Mononuclear cell (primary cell): ENCODE data around the gene FNDC10. TPM values are rescaled to one million over a fixed set of nuclear protein-coding genes. Genes with fewer than 3 reads are reported as not detected.
"Not testable (repeated sequence)": the region's sequence is repeated elsewhere in the genome, so short reads cannot be mapped to it uniquely, and the experiment has no call there.

Source experiments
- H3K27me3 ChIP-seq: 2 replicates; pipeline ENCODE4 v1.6.0; 2011; ENCODE audit warnings: low read length, control low read depth; ENCODE audit not compliant: insufficient read depth
- H3K4me1 ChIP-seq: 2 replicates; pipeline ENCODE4 v1.5.1; 2011; ENCODE audit warnings: mild to moderate bottlenecking, low read length, control low read depth; ENCODE audit not compliant: insufficient read depth
- H3K4me3 ChIP-seq: 2 replicates; pipeline ENCODE4 v1.5.1; 2011; ENCODE audit warnings: mild to moderate bottlenecking, low read length, moderate library complexity
- H3K9me3 ChIP-seq: 2 replicates; pipeline ENCODE4 v1.5.1; 2011; ENCODE audit warnings: low read depth, mild to moderate bottlenecking, control low read depth, low read length
- total RNA-seq: library from RNA; depleted of rRNA; stranded (reverse); fragments of >200 nt; gene quantifications from one replicate; pipeline ENCODE4 v1.2.3, GENCODE V29; 2012

FNDC10 gene
- total RNA-seq, 1 donor = 1.2 TPM

GRCh38 chr1:1559066-1559465 is 40.9 kb downstream of the FNDC10 start:
- Histone ChIP-seq H3K4me1 (no peaks in the 10 kb centered on the region), H3K4me3 (no peak overlapping the region), H3K9me3 (no peaks in the 10 kb centered on the region), H3K27me3 (no peaks in the 10 kb centered on the region)

DNA sequence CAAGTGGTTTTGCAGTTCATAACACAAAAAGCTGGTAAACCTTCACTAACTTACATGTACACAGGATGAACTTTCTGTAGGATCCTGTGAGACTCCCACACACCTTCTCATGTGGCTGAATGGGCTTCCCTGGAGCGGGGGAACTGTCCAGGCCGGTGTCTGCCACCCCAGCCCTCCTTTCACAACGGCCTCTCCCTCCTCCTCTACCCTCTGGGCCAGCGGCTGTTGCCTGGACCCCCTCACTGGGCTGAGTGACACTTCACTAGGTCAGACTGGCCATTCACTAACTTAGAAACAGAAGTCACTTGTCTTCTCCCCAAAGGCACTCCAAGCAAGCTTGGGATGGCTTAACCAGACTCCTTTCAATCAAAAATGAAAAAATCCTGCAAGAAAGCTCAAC is 41.3 kb downstream of the FNDC10 start:
- H3K4me3 ChIP-seq = no peak overlapping the region
- no peaks in the 10 kb centered on the region for H3K4me1 ChIP-seq
- no peaks in the 10 kb centered on the region for H3K9me3 ChIP-seq
- H3K27me3 ChIP-seq = no peaks in the 10 kb centered on the region

GRCh38 chr1:1557688-1558087 is 42.2 kb downstream of the FNDC10 start:
- not testable (repeated sequence) for H3K4me1 ChIP-seq, H3K27me3 ChIP-seq, H3K4me3 ChIP-seq, H3K9me3 ChIP-seq

DNA sequence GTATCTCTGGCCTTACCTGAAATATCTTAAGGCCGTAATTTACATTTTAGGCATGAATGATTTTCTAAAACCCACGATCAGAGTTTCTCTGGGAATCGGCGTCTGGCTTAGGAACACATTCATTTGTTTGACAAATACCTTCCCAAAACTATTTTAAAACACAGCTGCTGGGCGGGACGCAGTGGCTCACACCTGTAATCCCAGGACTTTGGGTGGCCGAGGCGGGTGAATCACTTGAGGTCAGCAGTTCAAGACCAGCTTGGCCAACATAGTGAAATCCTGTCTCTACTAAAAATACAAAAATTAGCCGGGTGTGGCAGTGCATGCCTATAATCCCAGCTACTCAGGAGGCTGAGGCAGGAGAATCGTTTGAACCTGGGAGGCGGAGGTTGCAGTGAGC is 43.0 kb downstream of the FNDC10 start:
- not testable (repeated sequence) for H3K9me3 ChIP-seq, H3K27me3 ChIP-seq, H3K4me3 ChIP-seq, H3K4me1 ChIP-seq

GRCh38 chr1:1556505-1556904 is 43.4 kb downstream of the FNDC10 start:
- no peaks in the 10 kb centered on the region for H3K4me1 ChIP-seq
- no peaks in the 10 kb centered on the region for H3K9me3 ChIP-seq
- H3K27me3 ChIP-seq = no peaks in the 10 kb centered on the region
- no peak overlapping the region for H3K4me3 ChIP-seq

DNA sequence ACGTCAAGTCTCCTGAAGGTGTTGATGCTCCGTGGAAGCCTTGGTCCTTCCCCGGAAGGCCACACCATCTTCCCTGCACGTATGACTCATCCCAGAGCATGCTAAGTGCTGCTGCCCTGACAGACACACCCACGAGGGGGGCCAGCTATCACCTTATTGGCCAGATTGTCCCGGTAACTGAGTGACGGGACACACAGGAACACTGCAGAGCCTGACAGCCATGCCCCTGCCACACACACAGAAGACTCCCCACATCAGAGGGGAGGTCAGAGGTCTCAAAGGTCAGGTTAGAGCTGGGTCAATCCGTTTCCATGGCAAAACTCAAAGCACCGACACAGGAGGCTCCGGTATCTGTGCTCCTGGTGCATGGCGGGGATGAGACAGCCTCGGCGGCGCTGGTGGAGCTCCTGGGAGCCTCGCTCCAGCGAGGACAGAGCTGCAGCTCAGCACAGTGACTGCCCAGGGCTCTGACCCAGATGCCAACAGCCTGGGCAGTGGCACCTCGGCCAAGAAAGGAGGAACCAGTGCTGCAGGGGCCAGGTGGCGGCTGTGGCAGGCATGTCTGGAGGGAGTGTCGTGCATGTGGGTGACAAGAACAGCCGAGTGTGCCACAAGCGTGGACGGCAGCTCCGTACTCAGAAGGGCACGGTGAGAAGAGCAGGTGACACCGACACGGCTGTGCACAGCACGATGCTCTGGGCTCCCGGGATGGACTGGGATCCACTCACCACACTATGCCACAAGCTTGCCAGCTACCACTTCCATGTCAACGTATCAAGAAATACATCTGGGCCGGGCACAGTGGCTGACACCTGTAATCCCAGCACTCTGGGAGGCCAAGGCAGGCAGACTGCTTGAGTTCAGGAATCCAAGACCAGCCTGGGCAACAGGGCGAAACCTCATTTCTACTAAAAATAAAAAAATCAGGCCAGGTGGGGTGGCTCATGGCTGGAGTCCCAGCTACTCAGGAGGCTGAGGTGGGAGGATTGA is 44.7 kb downstream of the FNDC10 start:
- Histone ChIP-seq H3K4me1 (no peaks in the 10 kb centered on the region), H3K4me3 (no peak overlapping the region), H3K27me3 (no peaks in the 10 kb centered on the region), H3K9me3 (no peaks in the 10 kb centered on the region)

- no peaks in the 10 kb centered on the region for H3K27me3 ChIP-seq
- no peak overlapping the region for H3K4me3 ChIP-seq
- no peaks in the 10 kb centered on the region for H3K9me3 ChIP-seq
- H3K4me1 ChIP-seq = no peaks in the 10 kb centered on the region
Observed at GRCh38 chr1:1554550-1554925, 45.4 kb downstream of the FNDC10 start.

DNA sequence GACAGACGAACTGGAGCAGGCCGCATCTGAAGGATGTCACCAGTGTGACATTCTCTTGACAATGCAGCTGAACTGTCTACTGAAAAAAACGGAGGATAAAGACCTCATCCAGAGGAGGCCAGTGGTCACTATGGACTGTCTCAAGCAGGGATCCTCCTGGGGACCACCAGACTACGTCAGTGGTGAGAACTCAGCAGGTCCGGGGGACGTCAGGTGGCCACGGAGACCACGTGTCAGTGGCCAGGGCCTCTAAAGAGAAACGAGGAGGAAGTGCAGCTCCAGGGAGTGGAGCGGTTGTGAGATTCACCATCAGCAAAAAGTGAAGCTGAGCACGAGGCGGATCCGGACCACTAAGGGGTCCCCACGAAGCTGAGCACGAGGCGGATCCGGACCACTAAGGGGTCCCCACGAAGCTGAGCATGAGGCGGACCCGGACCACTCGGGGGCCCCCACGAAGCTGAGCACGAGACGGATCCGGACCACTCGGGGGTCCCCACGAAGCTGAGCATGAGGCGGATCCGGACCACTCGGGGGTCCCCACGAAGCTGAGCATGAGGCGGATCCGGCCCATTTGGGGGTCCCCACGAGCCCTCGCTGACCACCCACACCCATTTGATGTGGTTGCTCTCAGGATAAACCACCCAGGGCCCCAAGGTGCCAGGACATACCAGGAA is 46.0 kb downstream of the FNDC10 start:
- no peaks in the 10 kb centered on the region for H3K27me3 ChIP-seq
- H3K4me1 ChIP-seq = no peaks in the 10 kb centered on the region
- no peaks in the 10 kb centered on the region for H3K9me3 ChIP-seq
- no peak overlapping the region for H3K4me3 ChIP-seq

- Histone ChIP-seq H3K4me3 (no peak overlapping the region), H3K27me3 (no peaks in the 10 kb centered on the region), H3K4me1 (no peaks in the 10 kb centered on the region), H3K9me3 (no peaks in the 10 kb centered on the region)
Observed at GRCh38 chr1:1552263-1552639, 47.7 kb downstream of the FNDC10 start.

DNA sequence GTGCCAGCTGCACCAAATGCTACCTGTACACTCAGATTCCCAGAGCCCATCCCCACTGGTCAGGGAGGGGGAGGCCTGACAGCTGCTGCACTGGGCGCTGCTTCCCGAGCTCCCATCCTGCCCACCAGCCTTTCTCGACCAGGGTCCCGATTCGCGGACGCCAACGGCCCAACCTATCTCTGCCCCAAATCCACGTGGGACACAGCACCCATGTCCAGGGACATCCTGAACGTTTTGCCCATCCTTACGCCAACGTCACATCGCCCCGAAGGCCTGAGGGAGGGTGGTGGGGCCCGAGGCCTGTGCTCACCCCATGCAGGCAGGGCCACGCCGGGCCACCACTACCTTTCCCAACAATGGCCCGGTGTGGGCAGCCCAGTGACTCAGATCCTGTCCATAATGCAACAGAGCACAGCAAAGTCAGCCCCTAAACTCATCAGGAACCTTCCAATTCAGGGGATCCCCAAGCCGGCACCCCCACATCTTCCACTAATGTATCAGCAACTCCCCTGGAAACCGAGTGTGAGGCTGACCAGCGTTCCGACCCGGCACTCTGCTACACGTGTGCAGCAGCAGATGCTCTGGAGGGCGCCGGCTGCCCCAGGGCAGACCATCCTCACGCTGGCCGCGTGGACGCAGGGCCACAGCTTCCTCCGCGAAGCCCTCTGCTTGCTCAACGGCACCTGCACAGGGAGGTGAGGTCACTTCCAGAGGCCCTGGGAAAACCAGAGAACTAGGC is 48.2 kb downstream of the FNDC10 start:
- Histone ChIP-seq H3K9me3 (no peaks in the 10 kb centered on the region), H3K4me1 (no peaks in the 10 kb centered on the region), H3K27me3 (no peaks in the 10 kb centered on the region), H3K4me3 (no peak overlapping the region)

DNA sequence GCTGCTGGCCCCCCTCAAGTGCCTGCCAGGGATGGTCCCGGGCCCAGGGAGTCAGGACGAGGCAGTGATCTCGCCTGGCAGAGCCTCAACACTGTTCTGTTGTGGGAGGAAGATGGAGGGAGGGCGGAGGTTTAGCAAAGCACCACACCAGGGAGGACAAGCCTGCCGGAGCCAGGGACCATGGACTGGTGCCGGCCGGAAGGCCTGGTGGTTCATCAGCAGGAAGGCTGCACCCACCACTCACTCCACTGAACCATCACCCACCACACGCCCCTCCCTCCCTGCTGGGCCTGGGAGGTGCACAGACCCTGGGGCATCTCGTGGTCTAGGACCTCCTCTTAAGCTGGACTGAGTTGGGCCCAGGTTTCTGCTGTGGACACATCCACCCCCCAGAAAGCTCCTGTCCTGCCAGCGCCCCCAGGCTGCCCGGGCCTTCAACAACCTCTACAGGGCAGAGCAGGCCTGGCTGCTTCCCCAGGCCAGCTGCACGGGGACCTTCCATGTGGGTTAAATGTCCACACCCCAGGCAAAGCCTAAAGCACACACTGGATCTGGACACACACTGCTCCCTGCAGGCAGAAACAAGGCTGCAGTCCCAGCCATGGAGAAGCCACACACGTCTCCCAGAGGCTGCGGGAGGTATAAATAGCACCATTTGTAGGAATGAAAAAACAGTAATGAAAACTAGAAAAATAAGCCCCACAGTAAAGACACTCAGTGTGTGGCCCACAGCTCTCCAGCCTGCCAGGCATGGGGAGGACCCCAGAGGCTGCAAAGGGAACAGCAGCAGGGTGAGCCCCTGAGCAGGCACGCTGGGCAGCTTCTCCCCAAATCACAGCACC is 49.1 kb downstream of the FNDC10 start:
- Histone ChIP-seq H3K4me1 (no peaks in the 10 kb centered on the region), H3K4me3 (no peak overlapping the region), H3K9me3 (no peaks in the 10 kb centered on the region), H3K27me3 (no peaks in the 10 kb centered on the region)

DNA sequence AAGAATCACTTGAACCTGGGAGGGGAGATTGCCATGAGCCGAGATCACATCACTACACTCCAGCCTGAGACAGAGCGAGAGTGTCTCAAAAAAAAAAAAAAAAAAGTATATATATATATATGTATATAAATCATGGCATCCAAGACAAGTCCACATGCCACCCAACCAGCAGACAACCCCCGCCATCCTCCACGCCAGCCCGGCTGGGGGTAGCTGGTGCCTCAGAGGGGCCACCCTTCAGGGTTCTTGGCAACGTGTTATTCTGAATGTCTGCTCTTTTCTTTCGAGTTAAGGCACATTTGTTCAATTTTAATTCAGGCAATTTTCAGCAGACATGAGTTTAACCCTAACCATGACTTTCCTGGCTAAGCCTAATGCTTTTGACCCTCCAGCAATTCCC is 49.8 kb downstream of the FNDC10 start:
- Histone ChIP-seq H3K4me3 (no peak overlapping the region), H3K9me3 (no peaks in the 10 kb centered on the region), H3K27me3 (no peaks in the 10 kb centered on the region), H3K4me1 (no peaks in the 10 kb centered on the region)

DNA sequence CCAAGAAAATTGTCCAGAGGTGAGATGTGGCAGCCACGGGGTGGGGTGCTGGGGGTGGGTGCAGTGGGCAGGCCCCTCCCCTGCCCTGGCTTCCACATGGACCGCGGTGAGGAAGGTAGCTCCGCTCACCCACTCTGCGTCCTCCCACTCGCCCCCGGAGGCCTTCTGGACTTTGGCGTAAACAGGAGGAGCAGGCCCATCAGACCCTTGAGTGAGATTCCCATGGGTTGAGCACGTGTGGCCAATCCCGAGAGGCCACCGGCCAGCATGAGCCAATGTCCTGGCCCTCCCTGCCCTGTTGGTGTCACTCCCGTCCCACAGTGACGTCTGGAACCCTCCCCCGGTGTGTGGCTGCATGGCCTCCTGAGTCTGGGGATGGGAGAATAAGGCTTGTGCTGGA is 51.3 kb downstream of the FNDC10 start:
- Histone ChIP-seq H3K9me3 (no peaks in the 10 kb centered on the region), H3K4me3 (no peak overlapping the region), H3K27me3 (no peaks in the 10 kb centered on the region), H3K4me1 (no peaks in the 10 kb centered on the region)
